HG02763 (cell line): ENCODE results near the gene ZNF487.
"Not testable (repeated sequence)": the region's sequence is repeated elsewhere in the genome, so short reads cannot be mapped to it uniquely, and the experiment has no call there.

Experiments
- ATAC-seq: cut with Tn5 transposase; IDR thresholded peaks from one replicate; pipeline ENCODE4 v1.9.1; 2021; ENCODE audit warnings: mild to moderate bottlenecking, moderate library complexity; ENCODE audit not compliant: unreplicated experiment

The ZNF487 gene

DNA sequence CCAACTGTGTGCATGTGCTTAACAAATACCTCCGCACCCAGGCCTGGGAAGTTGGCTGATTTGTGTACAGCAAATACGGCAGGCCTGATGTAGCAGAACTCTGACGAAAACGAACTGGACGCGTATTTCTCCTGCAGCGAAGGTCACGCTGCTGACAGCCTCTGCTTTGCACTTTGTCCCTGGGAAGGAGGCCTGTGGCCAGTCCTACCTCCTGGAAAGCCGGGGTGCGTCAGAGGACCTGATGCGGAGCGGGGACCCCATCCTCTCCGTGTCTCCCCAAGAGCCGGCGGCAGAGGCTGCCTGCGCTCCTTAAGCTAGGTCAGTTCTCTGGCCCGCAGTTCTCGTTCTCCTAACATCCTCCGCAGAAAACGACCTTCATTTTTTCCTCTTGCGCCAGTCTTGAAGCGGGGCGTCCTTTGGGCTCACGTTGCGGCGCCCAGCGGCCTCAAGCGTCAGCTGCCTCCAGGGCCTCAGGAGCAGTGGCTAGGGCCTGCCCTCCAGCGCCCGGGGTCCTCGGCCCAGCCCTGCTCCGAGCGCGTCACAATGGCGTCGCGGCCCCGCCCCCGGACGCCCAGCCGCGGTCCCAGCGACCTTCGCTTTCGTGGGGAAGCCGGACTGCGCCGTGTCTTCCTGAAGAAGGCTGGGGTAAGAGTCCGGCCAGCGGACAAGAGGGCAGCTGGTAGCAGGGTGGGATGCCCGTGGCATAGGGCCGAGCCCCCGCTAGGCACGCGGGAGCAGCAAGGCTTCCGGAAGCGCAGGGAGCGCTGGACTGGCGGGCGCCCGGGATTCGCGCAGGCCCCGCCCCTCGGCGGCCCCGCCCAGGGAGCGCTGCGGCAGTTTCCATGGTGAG, at the start of gene ZNF487:
Gene ZNF487 (plus strand): TSS at position 821 of the 850 bp plus-strand sequence. CDS start 38,703 bp downstream, outside the sequence.
- ATAC-seq, result peak; percentile 97

- ATAC-seq, result no peak
These were observed 49.3 kb upstream of the ZNF487 start for GRCh38 chr10:43387678-43388032.

- no peak for ATAC-seq
These were observed 47.0 kb upstream of the ZNF487 start for GRCh38 chr10:43389867-43390266.

DNA sequence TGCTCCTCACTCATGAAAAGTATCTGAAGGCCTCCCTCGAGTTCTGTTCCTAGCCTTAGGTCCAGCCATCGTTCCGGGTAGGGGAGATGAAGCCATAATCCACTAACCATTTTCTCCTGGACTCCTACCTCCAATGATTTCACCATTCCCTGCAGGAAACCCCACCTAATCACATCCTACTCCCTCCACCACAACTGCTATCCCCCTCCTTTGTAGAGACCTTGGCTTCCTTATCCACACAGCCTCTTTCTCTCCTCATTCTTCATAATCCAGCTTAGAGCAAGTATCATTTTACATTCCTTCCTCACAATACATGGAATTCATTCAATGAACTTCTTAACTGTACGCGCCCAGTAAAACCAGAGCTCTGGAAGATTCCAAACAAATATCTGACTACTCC, 46.6 kb upstream of the ZNF487 start:
- no peak for ATAC-seq

GRCh38 chr10:43390759-43391158, 46.2 kb upstream of the ZNF487 start:
- ATAC-seq, result no peak

GRCh38 chr10:43391496-43391895, 45.4 kb upstream of the ZNF487 start:
- ATAC-seq, result no peak

DNA sequence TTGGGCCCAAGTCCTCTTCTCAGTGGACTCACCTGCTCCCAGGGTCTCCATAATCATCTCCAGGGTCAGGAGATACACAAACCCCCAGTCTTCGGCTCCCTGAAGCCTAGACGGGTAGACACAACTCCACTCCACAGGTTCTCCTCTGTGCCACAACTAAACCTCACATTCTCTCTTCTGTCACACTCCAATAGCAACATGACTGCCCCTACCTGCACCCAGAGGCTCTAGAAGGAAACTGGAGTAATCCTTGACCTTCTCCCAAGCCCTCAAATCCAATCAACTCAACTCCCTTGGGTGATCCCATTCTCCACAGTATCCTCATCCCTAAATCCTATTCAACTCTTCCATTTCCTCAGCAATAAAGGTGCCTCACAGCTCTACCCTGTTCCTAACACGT, 44.2 kb upstream of the ZNF487 start:
- no peak for ATAC-seq

DNA sequence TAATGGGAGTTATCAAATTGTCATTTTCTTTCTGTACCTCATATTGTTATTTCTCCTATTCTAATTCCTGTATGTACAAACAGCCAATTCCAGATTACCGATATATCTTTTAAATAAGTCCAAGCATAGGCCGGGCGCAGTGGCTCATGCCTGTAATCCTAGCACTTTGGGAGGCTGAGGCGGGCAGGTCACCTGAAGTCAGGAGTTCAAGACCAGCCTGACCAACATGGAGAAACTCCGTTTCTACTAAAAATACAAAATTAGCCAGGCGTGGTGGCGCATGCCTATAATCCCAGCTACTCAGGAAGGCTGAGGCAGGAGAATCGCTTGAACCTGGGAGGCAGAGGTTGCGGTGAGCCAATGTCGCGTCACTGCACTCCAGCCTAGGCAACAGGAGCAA, 43.7 kb upstream of the ZNF487 start:
- not testable (repeated sequence) for ATAC-seq

DNA sequence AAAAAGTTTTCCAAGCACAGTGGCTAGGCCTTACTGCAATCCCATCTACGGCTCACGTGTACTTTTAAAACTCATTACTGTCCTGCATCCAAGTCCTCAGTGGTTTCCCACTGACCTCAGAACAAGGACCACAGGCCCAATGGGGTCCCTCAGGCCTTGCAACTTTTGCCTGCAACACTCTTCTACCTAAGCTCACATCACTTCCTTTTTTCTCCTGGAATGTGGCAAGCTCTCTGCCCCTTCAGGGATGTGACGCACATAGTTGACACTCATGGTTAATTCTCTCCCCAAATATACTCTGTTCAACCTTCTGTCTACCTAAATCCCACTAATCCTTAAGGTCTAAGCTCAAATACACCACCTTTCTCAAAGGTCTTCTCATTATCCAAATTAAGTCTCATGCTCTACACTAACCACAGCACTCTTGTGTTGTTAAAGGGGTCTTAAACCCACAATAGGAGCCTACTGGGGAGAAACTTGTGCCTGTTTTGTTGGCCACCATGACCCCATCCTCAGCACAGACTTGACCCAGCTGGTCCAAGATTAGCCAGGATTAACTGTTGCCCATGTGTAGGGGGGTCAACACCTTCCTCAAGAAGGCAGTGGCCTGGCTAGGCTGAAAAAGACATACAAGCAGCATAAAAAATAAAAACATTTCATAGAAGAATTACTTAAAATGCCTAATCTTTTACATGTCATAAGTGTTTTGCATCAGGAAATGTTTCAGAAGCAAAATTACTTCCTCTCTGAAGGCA, 43.1 kb upstream of the ZNF487 start:
- ATAC-seq, result no peak

- ATAC-seq, result no peak
These were observed 42.0 kb upstream of the ZNF487 start for GRCh38 chr10:43394868-43395267.

DNA sequence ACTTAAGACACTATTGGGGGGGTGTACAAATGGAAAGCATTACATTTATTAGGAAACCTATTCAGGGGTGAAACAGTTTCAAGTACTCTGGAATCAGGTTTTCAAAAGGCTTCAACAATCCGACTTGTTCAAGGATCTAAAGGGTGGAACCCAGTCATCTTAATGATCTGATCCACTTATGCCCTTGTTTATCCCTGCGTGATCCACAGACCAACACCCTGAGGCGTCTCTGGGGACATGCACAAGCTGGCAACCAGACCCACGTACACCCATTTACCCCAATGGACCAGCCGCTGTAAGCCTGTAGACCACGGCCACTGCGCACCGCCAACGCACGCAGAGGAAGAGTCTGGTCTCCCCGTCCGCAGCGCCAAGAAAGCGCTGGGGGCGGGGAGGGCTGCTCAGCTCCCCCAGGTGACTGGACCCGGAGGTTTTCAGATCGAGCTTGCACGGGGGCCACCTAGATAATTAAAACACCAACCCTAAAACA, 41.3 kb upstream of the ZNF487 start:
- no peak for ATAC-seq

GRCh38 chr10:43396061-43396927, 40.6 kb upstream of the ZNF487 start:
- ATAC-seq, result peak; percentile 44

GRCh38 chr10:43396928-43397624, 39.8 kb upstream of the ZNF487 start:
- peak; percentile 83 for ATAC-seq

DNA sequence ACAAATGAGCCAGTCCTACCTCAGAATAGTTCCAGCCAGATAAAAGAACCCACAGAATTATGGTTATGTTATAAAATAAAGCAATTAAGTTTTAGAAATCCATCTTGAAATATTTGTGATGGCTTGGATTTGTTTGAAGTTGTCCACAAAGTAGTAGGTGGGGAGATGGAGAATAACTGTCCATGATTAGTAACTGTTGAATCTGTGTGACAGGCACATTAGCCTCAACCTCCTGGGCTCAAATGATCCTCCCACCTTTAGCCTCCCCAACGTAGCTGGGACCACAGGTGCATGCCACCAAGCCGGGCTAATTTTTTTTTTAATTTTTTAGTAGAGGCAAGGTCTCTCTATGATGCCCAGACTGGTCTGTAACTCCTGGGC, 38.0 kb upstream of the ZNF487 start:
- no peak for ATAC-seq

- ATAC-seq, result no peak
These were observed 37.3 kb upstream of the ZNF487 start for GRCh38 chr10:43399320-43400310.

- ATAC-seq, result no peak
These were observed 35.3 kb upstream of the ZNF487 start for GRCh38 chr10:43401627-43402026.

GRCh38 chr10:43402176-43402575, 34.7 kb upstream of the ZNF487 start:
- no peak for ATAC-seq

GRCh38 chr10:43402880-43403452, 33.9 kb upstream of the ZNF487 start:
- ATAC-seq, result no peak
